GM19023 (cell line): ENCODE measurements around the gene F12.
"Not testable (repeated sequence)": the region's sequence is repeated elsewhere in the genome, so short reads cannot be mapped to it uniquely, and the experiment has no call there.

ENCODE experiments used
- ATAC-seq: cut with Tn5 transposase; IDR thresholded peaks from one replicate; pipeline ENCODE4 v1.9.1; 2021; ENCODE audit warnings: mild to moderate bottlenecking, moderate library complexity; ENCODE audit not compliant: unreplicated experiment

Gene F12

DNA sequence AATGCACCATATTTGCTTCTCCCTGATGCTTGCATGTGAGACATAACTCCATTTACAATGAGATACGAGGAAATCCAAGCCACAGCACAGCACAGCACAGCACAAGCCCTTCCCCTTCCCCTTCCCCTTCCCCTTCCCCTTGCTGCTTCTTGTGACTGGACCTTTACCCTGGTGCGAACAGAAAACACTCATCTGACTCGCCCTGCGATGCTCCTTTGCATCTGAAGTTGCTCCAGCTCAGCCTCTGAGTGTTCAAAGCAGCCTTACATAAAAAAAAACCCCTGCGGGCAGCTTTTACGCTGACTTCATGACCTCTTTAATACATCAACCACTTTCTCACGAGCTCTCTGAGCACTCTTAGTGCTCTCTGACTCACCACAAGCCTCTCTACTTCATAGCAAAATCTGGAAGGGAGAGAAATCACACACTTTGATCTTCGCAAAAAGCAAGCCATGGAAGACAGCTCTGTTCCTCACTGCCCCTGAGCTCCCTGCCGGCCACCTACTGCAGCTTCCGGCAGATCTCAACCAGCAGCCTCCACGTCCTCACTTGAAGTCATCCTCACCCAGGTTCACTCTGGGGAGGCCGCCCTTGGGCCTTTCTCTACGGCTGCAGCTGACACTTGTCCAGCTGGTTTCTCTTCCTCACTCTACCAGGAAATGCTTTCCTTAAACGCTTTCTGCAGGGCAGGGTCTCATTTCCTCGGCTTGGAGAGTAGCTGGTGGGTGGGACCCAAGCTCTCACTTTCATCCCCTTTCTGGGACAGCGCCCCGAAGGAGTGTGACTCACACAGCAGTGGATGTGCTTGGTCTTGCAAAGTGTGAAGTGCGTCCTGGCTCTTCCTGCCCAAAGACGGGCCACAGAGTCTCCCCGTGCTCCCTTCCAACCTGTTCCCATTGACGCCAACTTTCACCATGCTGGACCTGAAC is 19.9 kb downstream of the F12 start:
- peak; percentile 46 for ATAC-seq

DNA sequence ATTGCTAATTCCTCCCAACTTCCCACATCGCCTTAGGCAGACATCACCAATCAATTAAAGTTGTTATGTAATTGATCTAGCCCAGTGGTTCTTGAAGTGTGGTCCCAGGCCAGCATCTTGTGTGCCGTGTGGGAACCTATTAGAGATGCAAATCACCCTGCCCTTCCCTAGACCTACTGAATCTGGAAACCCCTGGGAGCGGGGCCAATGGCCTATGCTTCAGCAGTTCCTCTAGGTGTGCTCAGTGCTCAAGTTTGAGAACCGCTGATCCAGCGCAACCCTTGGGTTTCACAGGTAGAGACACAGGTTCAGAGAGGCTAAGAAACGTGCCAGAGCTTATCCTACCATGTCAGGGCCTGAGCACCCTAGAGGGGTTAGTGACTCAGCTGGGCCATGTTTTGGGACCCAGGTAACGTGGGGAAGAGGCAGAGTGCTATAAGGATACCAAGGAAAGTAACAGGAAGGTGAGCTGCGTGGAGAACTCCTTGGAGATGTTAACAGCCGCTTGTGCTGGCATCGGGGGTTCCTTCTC is 20.8 kb downstream of the F12 start:
- no peak for ATAC-seq

DNA sequence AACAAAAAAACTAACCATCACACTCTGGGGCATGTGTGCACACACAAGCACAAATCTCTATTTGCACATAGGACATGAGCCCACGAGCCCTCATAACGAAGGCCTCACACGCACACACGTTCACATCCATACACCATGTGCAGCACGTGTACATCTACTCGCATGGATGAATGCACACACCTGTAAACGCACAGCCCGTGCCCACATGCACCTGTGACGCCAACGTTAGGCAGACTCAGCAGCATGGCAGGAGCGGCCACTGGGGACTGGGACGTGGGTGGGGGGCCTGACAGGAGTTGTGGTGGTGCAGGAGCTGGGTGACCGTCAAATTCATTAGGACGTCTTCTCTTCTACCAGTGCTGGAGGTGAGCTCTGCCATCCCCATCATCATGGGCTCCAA is 22.0 kb downstream of the F12 start:
- no peak for ATAC-seq

GRCh38 chr5:177386542-177386941 is 22.8 kb downstream of the F12 start:
- no peak for ATAC-seq

DNA sequence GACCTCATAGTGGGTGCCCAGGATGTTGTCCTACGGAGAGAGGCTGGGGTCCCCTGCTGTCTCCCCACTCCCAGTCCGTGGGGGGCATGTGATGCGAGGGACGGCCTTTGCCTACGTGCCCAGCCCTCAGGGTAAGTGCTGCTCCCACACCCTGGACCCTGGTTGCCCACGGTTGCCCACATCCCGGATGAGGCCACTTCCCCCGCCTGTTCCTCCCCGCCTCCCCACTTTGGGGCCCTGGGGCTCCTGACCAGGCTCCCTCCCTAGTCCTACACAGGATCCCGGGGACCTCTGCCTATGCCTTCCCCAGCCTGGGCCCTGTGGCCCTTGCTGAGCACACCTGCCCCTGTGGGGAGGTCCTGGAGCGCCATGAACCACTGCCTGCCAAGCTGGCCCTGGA is 23.6 kb downstream of the F12 start:
- no peak for ATAC-seq

DNA sequence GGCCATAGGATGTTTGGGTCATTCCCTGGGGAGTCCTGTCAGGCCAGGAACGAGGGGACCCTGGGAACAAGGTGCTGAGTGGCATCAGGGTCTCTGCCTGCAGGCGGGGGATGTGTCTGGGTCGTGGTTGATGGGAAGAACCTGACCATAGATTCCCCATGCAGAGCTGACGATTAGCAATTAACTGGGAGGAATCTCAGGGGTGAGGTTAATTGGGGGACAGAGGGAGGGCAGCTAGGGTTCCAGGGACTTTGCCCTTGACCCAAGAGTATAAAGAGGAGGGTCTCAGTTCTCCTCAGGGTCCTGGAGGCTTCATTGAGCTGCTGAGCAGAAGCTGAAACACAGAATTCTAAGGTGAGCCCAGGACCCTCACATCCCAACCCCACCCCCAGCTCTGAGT is 25.2 kb downstream of the F12 start, which contains the start of gene SLC34A1:
SLC34A1 (plus strand) TSS at position 301 of the 400 bp plus-strand sequence. CDS start 1,308 bp downstream, outside the sequence.
- ATAC-seq, result no peak

- no peak for ATAC-seq
These were observed 26.2 kb downstream of the F12 start for GRCh38 chr5:177383181-177383580.

DNA sequence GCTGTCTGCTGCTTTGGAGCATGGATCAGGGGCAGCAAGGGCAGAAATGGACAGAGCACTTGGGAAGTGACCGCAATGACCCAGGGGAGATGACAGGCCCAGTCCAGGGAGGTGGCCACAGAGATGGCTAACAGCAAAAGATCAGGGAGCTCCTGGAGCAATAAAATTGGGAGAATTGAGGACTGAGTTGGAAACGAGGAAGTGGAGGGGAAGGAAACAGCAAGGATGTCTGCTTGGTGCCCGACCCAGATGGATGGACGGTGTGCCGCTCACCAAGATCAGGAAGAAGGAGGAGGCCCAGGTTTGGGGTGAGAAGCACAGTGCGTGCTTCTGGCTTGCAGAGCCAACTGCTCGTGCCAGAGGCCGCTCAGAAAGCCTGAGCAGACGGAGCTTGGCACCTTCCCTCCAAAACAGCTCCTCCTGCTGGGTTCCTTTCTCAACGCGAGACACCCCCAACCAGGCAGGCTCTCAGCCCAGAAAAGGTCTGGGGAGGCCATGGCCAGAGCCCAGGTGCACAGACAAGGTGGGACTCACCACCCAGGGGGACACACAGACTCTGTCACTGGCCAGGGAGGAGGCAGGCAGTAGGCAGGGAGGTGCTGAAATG is 26.8 kb downstream of the F12 start:
- no peak for ATAC-seq

DNA sequence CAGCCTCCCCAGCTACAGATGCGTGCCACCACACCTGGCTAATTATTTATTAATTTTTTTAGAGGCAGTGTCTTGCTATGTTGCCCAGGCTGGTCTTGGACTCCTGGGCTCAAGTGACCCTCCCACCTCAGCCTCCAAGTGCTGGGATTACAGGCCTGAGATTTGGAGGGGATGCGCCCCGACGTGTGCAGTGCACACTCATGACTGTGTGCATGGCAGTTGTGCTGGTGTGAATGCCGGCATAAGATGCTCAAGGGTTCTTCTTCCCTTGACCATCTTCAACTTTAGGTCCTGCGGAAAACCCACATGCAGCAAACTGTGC is 28.6 kb downstream of the F12 start:
- ATAC-seq, result no peak

- ATAC-seq, result peak; percentile 64
These were observed 30.2 kb downstream of the F12 start for GRCh38 chr5:177378884-177379883.

- no peak for ATAC-seq
These were observed 31.2 kb downstream of the F12 start for GRCh38 chr5:177377851-177378776.

DNA sequence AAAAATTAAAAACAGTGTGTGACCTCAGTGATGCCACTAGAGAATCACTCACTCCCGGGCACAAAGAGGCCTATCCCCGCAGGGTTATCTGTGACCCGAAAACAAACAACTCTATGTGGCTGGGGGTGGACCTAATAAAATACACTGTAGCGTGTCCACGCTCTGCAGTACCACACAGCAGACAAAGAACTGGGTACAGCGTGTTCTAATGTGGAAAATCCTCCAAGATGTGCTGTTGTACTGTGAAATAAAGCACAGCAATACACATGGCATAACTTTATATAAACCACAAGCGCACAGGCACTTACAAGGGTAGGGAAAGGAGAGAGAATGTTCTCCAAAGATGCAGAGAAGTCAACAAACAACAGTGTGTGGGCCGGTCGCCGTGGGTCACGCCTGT is 33.3 kb downstream of the F12 start:
- no peak for ATAC-seq

GRCh38 chr5:177375516-177375915 is 33.8 kb downstream of the F12 start:
- ATAC-seq, result not testable (repeated sequence)

- ATAC-seq, result no peak
These were observed 35.2 kb downstream of the F12 start for GRCh38 chr5:177374211-177374610.

DNA sequence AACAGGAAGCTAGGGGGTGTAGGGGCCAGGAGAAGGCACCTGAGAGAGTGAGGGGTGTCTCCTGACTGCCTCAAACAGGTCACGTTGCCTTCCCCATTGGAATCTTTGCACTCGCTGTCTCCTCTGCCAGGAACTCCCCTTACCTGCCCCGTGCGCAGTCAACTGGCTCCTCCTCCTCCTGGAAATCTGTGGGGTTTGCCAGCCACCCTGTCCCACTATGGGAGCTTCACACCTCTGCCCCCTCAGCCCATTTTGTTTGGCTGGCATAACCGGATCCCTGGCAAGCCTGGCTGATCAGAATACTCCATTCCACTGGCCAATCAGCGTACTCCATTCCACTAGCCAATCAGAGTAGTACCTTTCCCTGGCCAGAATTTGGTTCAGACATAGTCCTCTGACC is 35.6 kb downstream of the F12 start:
- ATAC-seq, result no peak

DNA sequence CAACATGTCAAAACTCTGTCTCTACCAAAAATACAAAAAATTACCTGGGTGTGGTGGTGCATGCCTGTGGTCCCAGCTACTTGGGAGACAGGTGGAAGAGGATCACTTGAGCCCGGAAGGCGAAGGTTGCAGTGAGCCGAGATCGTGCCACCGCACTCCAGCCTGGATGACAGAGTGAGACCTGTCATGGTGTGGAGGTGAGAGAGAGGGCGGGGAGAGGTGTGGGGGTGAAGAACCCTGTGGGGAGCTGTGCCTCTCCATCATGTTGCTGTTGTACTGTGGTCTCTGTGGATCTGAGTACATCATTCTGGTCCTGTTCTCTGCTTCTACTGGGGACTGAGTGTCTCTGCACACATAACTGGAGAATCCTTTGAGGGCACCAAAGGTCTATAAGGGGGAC is 36.5 kb downstream of the F12 start:
- ATAC-seq, result no peak

- ATAC-seq, result no peak
These were observed 37.1 kb downstream of the F12 start for GRCh38 chr5:177372034-177372896.

DNA sequence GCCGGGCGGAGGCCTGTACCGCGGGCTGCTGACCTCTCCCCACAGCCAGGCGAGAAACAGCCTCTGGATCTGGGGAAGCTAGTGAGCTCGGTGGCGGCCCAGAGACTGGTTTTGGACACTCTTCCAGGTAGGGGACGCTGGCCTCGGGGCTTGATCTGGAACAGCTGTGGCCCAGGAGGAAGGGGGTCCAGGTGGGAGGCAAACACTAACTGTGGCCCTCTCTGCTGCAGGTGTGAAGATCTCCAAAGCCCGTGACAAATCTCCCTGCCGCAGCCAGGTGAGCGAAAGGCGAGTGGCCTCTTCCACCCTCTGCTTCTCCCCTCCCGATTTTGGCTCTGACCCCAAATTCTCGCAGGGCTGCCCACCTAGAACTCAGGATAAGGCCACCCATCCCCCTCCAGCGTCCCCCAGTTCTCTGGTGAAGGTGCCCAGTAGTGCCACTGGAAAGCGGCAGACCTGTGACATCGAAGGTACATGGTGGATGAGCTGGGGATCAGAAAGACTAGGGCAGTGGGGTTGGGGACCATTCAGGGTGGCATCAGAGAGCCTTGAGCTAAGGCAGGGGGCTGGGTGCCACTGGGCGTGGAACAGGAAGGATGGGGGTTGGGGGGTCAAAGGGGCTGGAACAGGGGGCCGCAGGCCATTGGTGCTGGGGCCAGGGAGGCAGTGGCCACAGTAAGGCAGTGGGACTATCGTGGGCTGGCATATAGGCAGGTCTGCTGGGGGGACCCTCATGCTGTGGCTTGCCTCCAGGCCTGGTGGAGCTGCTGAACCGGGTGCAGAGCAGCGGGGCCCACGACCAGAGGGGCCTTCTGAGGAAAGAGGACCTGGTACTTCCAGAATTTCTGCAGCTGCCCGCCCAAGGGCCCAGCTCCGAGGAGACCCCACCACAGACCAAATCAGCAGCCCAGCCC is 38.0 kb downstream of the F12 start:
- no peak for ATAC-seq
